K562 (cell line): Measurements from ENCODE around the gene NR1H2. TPM values are rescaled to one million over a fixed set of nuclear protein-coding genes. Genes with fewer than 3 reads are reported as not detected.

Experiments
- ASH1L ChIP-seq: fragments of 450-650 bp; IDR thresholded peaks from 2 replicates; pipeline ENCODE4 v1.6.1; 2018; ENCODE audit warnings: borderline replicate concordance, mild to moderate bottlenecking, low read depth; ENCODE audit not compliant: partially characterized antibody
- BRD9 ChIP-seq: fragments of 450-650 bp; IDR thresholded peaks from 2 replicates; pipeline ENCODE4 v1.6.1; 2018; ENCODE audit warnings: low read depth; ENCODE audit not compliant: partially characterized antibody
- CTCF ChIP-seq, 3 experiments: IDR thresholded peaks in 2 of 3; conservative IDR thresholded peaks in 1 of 3; 2 replicates each; pipeline ENCODE4 v1.5.1; 2011 to 2012; ENCODE audit warnings: low read length in 3 of 3, mild to moderate bottlenecking in 3 of 3, control low read depth in 2 of 3, improper control_type of control experiment in 1 of 3, inconsistent platforms in 1 of 3, low read depth in 1 of 3, mixed read lengths in 1 of 3, moderate library complexity in 1 of 3; ENCODE audit not compliant: insufficient read depth in 2 of 3
- ID3 ChIP-seq, 2 experiments: fragments of 250-450 bp in 1 of 2; fragments of 450-650 bp in 1 of 2; sonication (Bioruptor Pico) in 1 of 2; IDR thresholded peaks; 2 replicates each; pipeline versions ENCODE4 v1.6.1 to v1.8.0; 2016 to 2021; ENCODE audit warnings: mild to moderate bottlenecking in 2 of 2, moderate library complexity in 2 of 2, missing compliant biosample characterization in 1 of 2, missing genetic modification characterization in 1 of 2
- JUND ChIP-seq, 2 experiments: IDR thresholded peaks; 2 replicates in 1 of 2; 3 replicates in 1 of 2; pipeline ENCODE4 v1.6.1; 2011; ENCODE audit warnings: borderline replicate concordance in 2 of 2, low read depth in 2 of 2, low read length in 2 of 2, improper control_type of control experiment in 1 of 2, missing biosample characterization in 1 of 2, missing genetic modification characterization in 1 of 2, missing genetic modification reagents in 1 of 2
- KDM4B ChIP-seq, 2 experiments: fragments of 450-650 bp in 1 of 2; sonication (generic) in 1 of 2; IDR thresholded peaks; 2 replicates each; pipeline ENCODE4 v1.6.1; 2016 to 2017; ENCODE audit warnings: borderline replicate concordance in 2 of 2, antibody characterized with exemption in 1 of 2, low read depth in 1 of 2, mild to moderate bottlenecking in 1 of 2
- MCM5 ChIP-seq: fragments of 450-650 bp; IDR thresholded peaks from 2 replicates; pipeline ENCODE4 v1.6.1; 2016; ENCODE audit warnings: low read depth
- MEIS2 ChIP-seq: fragments of 450-650 bp; IDR thresholded peaks from 2 replicates; pipeline ENCODE4 v1.6.1; 2014; ENCODE audit warnings: mild to moderate bottlenecking; ENCODE audit not compliant: partially characterized antibody
- NEUROD1 ChIP-seq: fragments of 150-350 bp; IDR thresholded peaks from 2 replicates; pipeline ENCODE4 v1.6.1; 2014; ENCODE audit warnings: borderline replicate concordance, low read length, low read depth; ENCODE audit not compliant: partially characterized antibody
- PHF20 ChIP-seq: fragments of 450-650 bp; IDR thresholded peaks from 2 replicates; pipeline ENCODE4 v1.6.1; 2018; ENCODE audit not compliant: partially characterized antibody
- RB1 ChIP-seq: fragments of 450-650 bp; IDR thresholded peaks from 2 replicates; pipeline ENCODE4 v1.6.1; 2017; ENCODE audit warnings: low read depth, mild to moderate bottlenecking
- RBM22 ChIP-seq: fragments of 200-400 bp; formaldehyde crosslinking; IDR thresholded peaks from 2 replicates; pipeline ENCODE4 v1.6.1; 2018; ENCODE audit warnings: low read length, low read depth; ENCODE audit not compliant: poor library complexity, severe bottlenecking
- SMAD3 ChIP-seq: fragments of 450-650 bp; formaldehyde crosslinking; conservative IDR thresholded peaks from 2 replicates; pipeline ENCODE4 v1.4.0; 2020; ENCODE audit warnings: mild to moderate bottlenecking
- TARDBP ChIP-seq: fragments of 450-650 bp; IDR thresholded peaks from 2 replicates; pipeline ENCODE4 v1.6.1; 2016
- TCF7 ChIP-seq: sonication (generic); IDR thresholded peaks from 2 replicates; pipeline ENCODE4 v1.6.1; 2016; ENCODE audit warnings: antibody characterized with exemption, borderline replicate concordance
- TFAP4 ChIP-seq: sonication (generic); formaldehyde crosslinking; IDR thresholded peaks from 2 replicates; pipeline ENCODE4 v1.8.0; 2022; ENCODE audit warnings: missing genetic modification reagents, mild to moderate bottlenecking, moderate library complexity, borderline replicate concordance
- ZBTB33 ChIP-seq: sonication (generic); formaldehyde crosslinking; IDR thresholded peaks from 2 replicates; pipeline ENCODE4 v1.8.1; 2023; ENCODE audit warnings: mild to moderate bottlenecking, missing genetic modification reagents
- ZKSCAN1 ChIP-seq: fragments of 150-350 bp; IDR thresholded peaks from 2 replicates; pipeline ENCODE4 v1.6.1; 2016; ENCODE audit warnings: low read depth, low read length
- ZNF165 ChIP-seq: fragments of 250-450 bp; sonication (Bioruptor Pico); IDR thresholded peaks from 2 replicates; pipeline ENCODE4 v1.4.0; 2020; ENCODE audit warnings: borderline replicate concordance
- ZNF212 ChIP-seq: fragments of 450-650 bp; formaldehyde crosslinking; IDR thresholded peaks from 2 replicates; pipeline ENCODE4 v1.4.0; 2020; ENCODE audit warnings: mild to moderate bottlenecking
- ZNF644 ChIP-seq: fragments of 200-800 bp; sonication (Bioruptor generic); IDR thresholded peaks from 2 replicates; pipeline ENCODE4 v1.6.1; 2016; ENCODE audit warnings: low read depth, missing genetic modification characterization, missing compliant biosample characterization
- polyA plus RNA-seq, 8 experiments: library from polyadenylated mRNA; depleted of rRNA in 4 of 8; stranded (reverse) in 5 of 8; unstranded in 3 of 8; fragments of >200 nt; fragmentation: Nextera tagmentation in 2 of 8; fragmentation: Illumina TruSeq in 1 of 8; extraction: Ambion mirVana in 2 of 8; extraction: Trizol in 1 of 8; gene quantifications; 2 replicates each; pipeline versions ENCODE4 v1.2.1 to v1.2.3, GENCODE V29; 2011 to 2014; ENCODE audit warnings: inconsistent platforms in 1 of 8, missing spikeins in 1 of 8
- total RNA-seq, 7 experiments: library from RNA; depleted of rRNA in 6 of 7; stranded (reverse); fragments of >200 nt in 6 of 7; fragmentation: Illumina TruSeq in 2 of 7; extraction: Trizol in 2 of 7; gene quantifications; 2 replicates each; pipeline versions ENCODE4 v1.2.1 to v1.2.3, GENCODE V29; 2011 to 2021; ENCODE audit warnings: low replicate concordance in 1 of 7

Gene NR1H2
- total and polyA plus RNA-seq, 9 of the 15 experiments (the other 6 are each of a cell fraction or from before 2014, with no cell fraction given) = 0.11 to 73.8 (median 24.0) TPM

DNA sequence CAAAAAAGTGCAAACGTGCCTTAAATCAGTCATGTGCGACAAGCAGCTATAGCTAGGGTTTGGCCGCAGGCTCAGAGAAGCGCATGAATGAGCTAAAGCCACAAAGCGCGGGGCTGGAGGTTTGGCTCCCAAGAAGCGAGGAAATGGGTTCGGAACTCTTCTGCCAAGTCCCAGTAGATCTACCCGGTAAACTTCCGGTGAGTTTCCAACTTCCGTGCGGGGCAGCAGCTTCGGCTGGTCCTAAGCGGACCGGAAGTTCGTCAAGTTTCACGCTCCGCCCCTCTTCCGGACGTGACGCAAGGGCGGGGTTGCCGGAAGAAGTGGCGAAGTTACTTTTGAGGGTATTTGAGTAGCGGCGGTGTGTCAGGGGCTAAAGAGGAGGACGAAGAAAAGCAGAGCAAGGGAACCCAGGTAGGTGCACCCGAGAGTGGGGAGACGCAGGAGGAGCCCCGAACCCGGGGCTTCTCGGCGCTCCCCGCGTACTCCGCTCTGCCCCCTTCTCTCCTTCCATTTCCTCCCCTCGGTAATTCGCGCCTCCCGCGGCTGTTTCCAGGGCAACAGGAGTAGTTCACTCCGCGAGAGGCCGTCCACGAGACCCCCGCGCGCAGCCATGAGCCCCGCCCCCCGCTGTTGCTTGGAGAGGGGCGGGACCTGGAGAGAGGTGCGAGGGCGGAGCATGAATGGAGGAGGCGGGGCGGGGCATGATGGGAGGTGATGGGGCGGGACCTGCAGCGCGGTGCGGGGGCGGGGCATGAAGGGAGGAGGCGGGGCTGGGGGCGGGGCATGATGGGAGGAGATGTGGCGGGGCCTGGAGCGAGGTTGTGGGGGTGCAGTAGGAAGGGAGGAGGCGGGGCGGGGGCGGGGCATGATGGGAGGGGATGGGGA lies at the start of gene NR1H2 (continued):
- TF ChIP-seq KDM4B (IDR thresholded peaks at IDR 0.05; ENCODE audit: borderline replicate concordance in 2 of 2, low read depth in 1 of 2) (peak in 1 of 2 experiments; percentile 98; a peak in 2 of 4 replicates), JUND (IDR thresholded peaks at IDR 0.05; ENCODE audit: borderline replicate concordance, low read depth, low read length) (peak; percentile 79), JUND (tag; IDR thresholded peaks at IDR 0.05; ENCODE audit: borderline replicate concordance, low read depth, low read length) (no peak), CTCF (IDR thresholded peaks at IDR 0.05 in 2 of 3, conservative IDR thresholded peaks at IDR 0.05 in 1 of 3; ENCODE audit: insufficient read depth in 2 of 3, low read depth in 1 of 3, low read length in 3 of 3) (no peak), PHF20 (peak; percentile 70), ASH1L (peak; percentile 31), MCM5 (no peak), RB1 (peak; percentile 96), TARDBP (peak; percentile 91), ID3 (CRISPR knock-in tag; IDR thresholded peaks at IDR 0.05) (no peak), ID3 (tag; IDR thresholded peaks at IDR 0.05) (peak; percentile 65; the same call in 1 of the 2 replicates), TCF7 (peak; percentile 73; the same call in 1 of the 2 replicates), RBM22 (peak; percentile 63), ZKSCAN1 (peak; percentile 67; the same call in 1 of the 2 replicates), ZNF165 (CRISPR knock-in tag) (peak; percentile 86; the same call in 1 of the 2 replicates), ZBTB33 (peak; percentile 74), NEUROD1 (peak; percentile 77), TFAP4 (CRISPR knock-in tag) (peak; percentile 78), ZNF644 (tag) (no peak), SMAD3 (CRISPR knock-in tag) (0 out of 2 replicates have a peak, but pooled peaks have one; percentile 48), BRD9 (peak; percentile 82), ZNF212 (CRISPR knock-in tag) (0 out of 2 replicates have a peak, but pooled peaks have one; percentile 69), MEIS2 (peak; percentile 13)
